ENCODE data around the gene OOEP.
"Not testable (repeated sequence)": the region's sequence is repeated elsewhere in the genome, so short reads cannot be mapped to it uniquely, and the experiment has no call there.

The OOEP gene

GRCh38 chr6:73369563-73369962, at the start of gene OOEP:
TSS of gene OOEP (minus strand) at chr6:73369897. CDS start at chr6:73369792, 105 bp downstream.
- no peak for DNase-seq

GRCh38 chr6:73418081-73418741, 48.5 kb upstream of the OOEP start:
- DNase-seq: no peak

- DNase-seq: no peak
Measured at GRCh38 chr6:73413102-73413501, 43.4 kb upstream of the OOEP start.

GRCh38 chr6:73409395-73409794, 39.7 kb upstream of the OOEP start:
- no peak for DNase-seq

GRCh38 chr6:73400656-73401055, 31.0 kb upstream of the OOEP start:
- DNase-seq: no peak

GRCh38 chr6:73395875-73396274, 26.2 kb upstream of the OOEP start:
- no peak for DNase-seq

- DNase-seq: peak; percentile 80
Measured at GRCh38 chr6:73394577-73395354, 25.1 kb upstream of the OOEP start, which contains the start of gene DDX43. TSS of gene DDX43 (plus strand) at chr6:73394828. CDS start at chr6:73394906, 78 bp downstream.

GRCh38 chr6:73393278-73393677, 23.6 kb upstream of the OOEP start:
- no peak for DNase-seq

- not testable (repeated sequence) for DNase-seq
Measured at GRCh38 chr6:73392188-73392587, 22.5 kb upstream of the OOEP start.

GRCh38 chr6:73391675-73392074, 22.0 kb upstream of the OOEP start:
- no peak for DNase-seq

- DNase-seq: no peak
Measured at GRCh38 chr6:73389854-73390253, 20.2 kb upstream of the OOEP start.

GRCh38 chr6:73388800-73389512, 19.3 kb upstream of the OOEP start:
- peak; percentile 7 for DNase-seq

- no peak for DNase-seq
Measured at GRCh38 chr6:73388433-73388799, 18.7 kb upstream of the OOEP start.

GRCh38 chr6:73382462-73383113, 12.9 kb upstream of the OOEP start:
- DNase-seq: no peak

GRCh38 chr6:73381531-73381930, 11.8 kb upstream of the OOEP start:
- DNase-seq: not testable (repeated sequence)

GRCh38 chr6:73377225-73377624, 7.5 kb upstream of the OOEP start:
- no peak for DNase-seq

- no peak for DNase-seq
Measured at GRCh38 chr6:73375216-73375615, 5.5 kb upstream of the OOEP start.

GRCh38 chr6:73372516-73372915, 2.8 kb upstream of the OOEP start:
- no peak for DNase-seq

GRCh38 chr6:73371984-73372383, 2.3 kb upstream of the OOEP start:
- DNase-seq: no peak

GRCh38 chr6:73369157-73369556, 540 bp downstream of the OOEP start:
- no peak for DNase-seq

- DNase-seq: no peak
Measured at GRCh38 chr6:73368675-73369074, 1.0 kb downstream of the OOEP start.

- DNase-seq: no peak
Measured at GRCh38 chr6:73367761-73368355, 1.8 kb downstream of the OOEP start.

GRCh38 chr6:73364549-73364948, 5.1 kb downstream of the OOEP start:
- DNase-seq: no peak

All from NCI-H2171 treated with DMSO at 0.1 percent for 48 hours (cell line).